IMR-90 (cell line): Measurements from ENCODE around the gene GABRB1. TPM values are rescaled to one million over a fixed set of nuclear protein-coding genes. Genes with fewer than 3 reads are reported as not detected.

Experiments
- ATAC-seq: fragments of 200-7000 bp; cut with Tn5 transposase; 2 replicates; pipeline ENCODE4 v1.9.1; 2020; ENCODE audit warnings: low read depth, mild to moderate bottlenecking, moderate library complexity
- BruUV-seq: library from RNA; stranded (reverse); fragments of 400-500 nt; replicated peaks from 2 replicates; lab custom pipeline; 2021; lab: Mats Ljungman, UMichigan
- CTCF ChIA-PET: fragments of 300-600 bp; formaldehyde crosslinking; extraction: SDS; loops from one replicate; lab custom pipeline; 2021; ENCODE audit warnings: antibody characterized with exemption; lab: Yijun Ruan, JAX
- POLR2A ChIA-PET: fragments of 300-600 bp; sonication (Branson Sonifier 250); formaldehyde crosslinking; loops from one replicate; lab custom pipeline; 2022; ENCODE audit warnings: antibody characterized with exemption; ENCODE audit not compliant: unreplicated experiment; lab: Charles Lee
- DNase-seq: peaks from one replicate; pipeline ENCODE4 v3.0.0; 2013
- H2AFZ ChIP-seq: replicated peaks from 2 replicates; pipeline ENCODE3; 2013; ENCODE audit warnings: low read length, mild to moderate bottlenecking; ENCODE audit not compliant: poor library complexity
- H2AK5ac ChIP-seq: 2 replicates; pipeline ENCODE4 v1.6.1; 2013; ENCODE audit warnings: low read depth, low read length, inconsistent platforms
- H2AK9ac ChIP-seq: replicated peaks from 2 replicates; pipeline ENCODE3; 2013; ENCODE audit warnings: mild to moderate bottlenecking, low read depth, low read length, moderate library complexity; ENCODE audit not compliant: poor library complexity
- H2BK120ac ChIP-seq: 2 replicates; pipeline ENCODE4 v1.6.1; 2013; ENCODE audit warnings: low read depth, low read length, inconsistent platforms
- H2BK15ac ChIP-seq: 3 replicates; pipeline ENCODE4 v1.6.1; 2013; ENCODE audit warnings: low read depth, low read length, inconsistent platforms
- H2BK20ac ChIP-seq: 2 replicates; pipeline ENCODE4 v1.6.1; 2013; ENCODE audit warnings: low read depth, mild to moderate bottlenecking, inconsistent platforms, low read length, moderate library complexity
- H2BK5ac ChIP-seq: 2 replicates; pipeline ENCODE4 v1.6.1; 2013; ENCODE audit warnings: mild to moderate bottlenecking, low read depth, low read length, inconsistent platforms; ENCODE audit not compliant: poor library complexity, severe bottlenecking
- H3K14ac ChIP-seq: replicated peaks from 2 replicates; pipeline ENCODE4 v1.6.1; 2013; ENCODE audit warnings: low read depth, low read length, inconsistent platforms
- H3K18ac ChIP-seq: 2 replicates; pipeline ENCODE4 v1.6.1; 2013; ENCODE audit warnings: low read depth, low read length, control low read depth
- H3K23ac ChIP-seq: 2 replicates; pipeline ENCODE4 v1.6.1; 2013; ENCODE audit warnings: low read depth, low read length, inconsistent platforms
- H3K27ac ChIP-seq: 2 replicates; pipeline ENCODE4 v1.5.1; 2013; ENCODE audit warnings: mild to moderate bottlenecking, control low read depth, low read length; ENCODE audit not compliant: insufficient read depth
- H3K27me3 ChIP-seq: 2 replicates; pipeline ENCODE4 v1.6.1; 2013; ENCODE audit warnings: low read length; ENCODE audit not compliant: control insufficient read depth, insufficient read depth
- H3K36me3 ChIP-seq: 2 replicates; pipeline ENCODE4 v1.6.1; 2013; ENCODE audit warnings: low read length, mixed read lengths; ENCODE audit not compliant: control insufficient read depth, insufficient read depth
- H3K4ac ChIP-seq: 2 replicates; pipeline ENCODE4 v1.6.1; 2013; ENCODE audit warnings: low read depth, low read length, inconsistent platforms
- H3K4me1 ChIP-seq: 2 replicates; pipeline ENCODE4 v1.6.1; 2013; ENCODE audit warnings: low read length, mixed read lengths; ENCODE audit not compliant: control insufficient read depth, insufficient read depth
- H3K4me2 ChIP-seq: 2 replicates; pipeline ENCODE4 v1.6.1; 2013; ENCODE audit warnings: low read depth, mild to moderate bottlenecking, control low read depth, low read length, moderate library complexity
- H3K4me3 ChIP-seq: 2 replicates; pipeline ENCODE4 v1.5.1; 2013; ENCODE audit warnings: low read depth, mild to moderate bottlenecking, control low read depth, low read length, moderate library complexity; ENCODE audit not compliant: insufficient read depth
- H3K56ac ChIP-seq: 2 replicates; pipeline ENCODE4 v1.6.1; 2013; ENCODE audit warnings: low read length, inconsistent platforms; ENCODE audit not compliant: insufficient read depth; ENCODE audit errors: extremely low read depth
- H3K79me1 ChIP-seq, 2 experiments: 2 replicates each; pipeline ENCODE4 v1.6.1; 2013; ENCODE audit warnings: low read length in 2 of 2, inconsistent platforms in 1 of 2, low read depth in 1 of 2
- H3K9ac ChIP-seq: 2 replicates; pipeline ENCODE4 v1.6.1; 2013; ENCODE audit warnings: low read depth, low read length, control low read depth
- H3K9me1 ChIP-seq: 2 replicates; pipeline ENCODE4 v1.6.1; 2013; ENCODE audit warnings: low read length, inconsistent platforms; ENCODE audit not compliant: insufficient read depth
- H3K9me3 ChIP-seq: 2 replicates; pipeline ENCODE4 v1.6.1; 2013; ENCODE audit warnings: low read length; ENCODE audit not compliant: control insufficient read depth, insufficient read depth
- H4K20me1 ChIP-seq: 2 replicates; pipeline ENCODE4 v1.6.1; 2013; ENCODE audit warnings: low read length, inconsistent platforms; ENCODE audit not compliant: insufficient read depth
- H4K5ac ChIP-seq: 2 replicates; pipeline ENCODE4 v1.6.1; 2013; ENCODE audit warnings: mild to moderate bottlenecking, low read depth, low read length, control low read depth
- H4K8ac ChIP-seq, 2 experiments: 2 replicates each; pipeline ENCODE4 v1.6.1; 2013; ENCODE audit warnings: low read depth in 2 of 2, low read length in 2 of 2, control low read depth in 1 of 2, inconsistent platforms in 1 of 2
- H4K91ac ChIP-seq: 2 replicates; pipeline ENCODE4 v1.6.1; 2013; ENCODE audit warnings: low read depth, low read length, inconsistent platforms; ENCODE audit not compliant: insufficient read depth
- BHLHE40 ChIP-seq: fragments of 150-350 bp; IDR thresholded peaks from 2 replicates; pipeline ENCODE4 v1.6.1; 2016; ENCODE audit warnings: mild to moderate bottlenecking, low read depth, low read length
- CEBPB ChIP-seq: IDR thresholded peaks from 2 replicates; pipeline ENCODE4 v1.6.1; 2012; ENCODE audit warnings: low read depth, low read length, improper control_type of control experiment
- CHD1 ChIP-seq: IDR thresholded peaks from 2 replicates; pipeline ENCODE4 v1.6.1; 2012; ENCODE audit warnings: low read depth, low read length, improper control_type of control experiment
- FOS ChIP-seq: fragments of 150-350 bp; IDR thresholded peaks from 2 replicates; pipeline ENCODE4 v1.6.1; 2016; ENCODE audit warnings: low read depth, low read length
- MAFK ChIP-seq: IDR thresholded peaks from 2 replicates; pipeline ENCODE4 v1.6.1; 2012; ENCODE audit warnings: low read depth, low read length, improper control_type of control experiment
- MAZ ChIP-seq: IDR thresholded peaks from 2 replicates; pipeline ENCODE4 v1.6.1; 2012; ENCODE audit warnings: low read depth, mild to moderate bottlenecking, low read length, improper control_type of control experiment, moderate library complexity, borderline replicate concordance
- MXI1 ChIP-seq: IDR thresholded peaks from 2 replicates; pipeline ENCODE4 v1.6.1; 2012; ENCODE audit warnings: low read depth, mild to moderate bottlenecking, low read length, moderate library complexity, borderline replicate concordance
- NFE2L2 ChIP-seq: fragments of 150-350 bp; IDR thresholded peaks from 2 replicates; pipeline ENCODE4 v1.6.1; 2016; ENCODE audit warnings: low read depth, mild to moderate bottlenecking, low read length
- POLR2A ChIP-seq: IDR thresholded peaks from 2 replicates; pipeline ENCODE4 v1.6.1; 2012; ENCODE audit warnings: mild to moderate bottlenecking, low read depth, low read length
- RAD21 ChIP-seq: IDR thresholded peaks from 2 replicates; pipeline ENCODE4 v1.6.1; 2012; ENCODE audit warnings: low read length, improper control_type of control experiment
- RCOR1 ChIP-seq: IDR thresholded peaks from 2 replicates; pipeline ENCODE4 v1.6.1; 2012; ENCODE audit warnings: mild to moderate bottlenecking, low read length, improper control_type of control experiment; ENCODE audit not compliant: insufficient replicate concordance
- RFX5 ChIP-seq: IDR thresholded peaks from 2 replicates; pipeline ENCODE4 v1.8.0; 2012; ENCODE audit warnings: low read depth, mild to moderate bottlenecking, low read length, moderate library complexity
- SMC3 ChIP-seq: fragments of 150-350 bp; IDR thresholded peaks from 2 replicates; pipeline ENCODE4 v1.6.1; 2016; ENCODE audit warnings: low read depth, mild to moderate bottlenecking, antibody characterized with exemption, low read length, moderate library complexity
- WGBS, 2 experiments: methylation state at CpG; one replicate each; pipeline versions ENCODE4 v1.1.5 to v1.1.7; 2013; ENCODE audit warnings: missing lambda C conversion rate in 2 of 2; ENCODE audit not compliant: insufficient read length in 1 of 2; ENCODE audit errors: extremely low coverage in 2 of 2; 5-methylcytosine and 5-hydroxymethylcytosine counted together
- dilution Hi-C: fragments of 300-500 bp; cut with HindIII; formaldehyde crosslinking; loops from one replicate; pipeline ENCODE4 v1.14.3; 2018; ENCODE audit warnings: low sequenced_read_pairs; ENCODE audit not compliant: unreplicated experiment
- in situ Hi-C: fragments of 300-500 bp; cut with MboI; formaldehyde crosslinking; loops from 3 replicates; pipeline ENCODE4 v1.14.3; 2019; ENCODE audit warnings: low sequenced_read_pairs, inconsistent platforms, mixed read lengths
- intact Hi-C: fragments of 100-400 bp; cut with micrococcal nuclease; formaldehyde crosslinking; loops from 2 replicates; pipeline ENCODE4 v1.10.0; 2022
- polyA plus RNA-seq, 3 experiments: library from polyadenylated mRNA; depleted of rRNA; stranded (reverse); fragments of >200 nt; gene quantifications; 2 replicates each; pipeline ENCODE4 v1.2.3, GENCODE V29; 2012; ENCODE audit warnings: low replicate concordance in 1 of 3
- total RNA-seq: library from RNA; depleted of rRNA; stranded (reverse); fragments of >200 nt; gene quantifications from 2 replicates; pipeline ENCODE4 v1.2.3, GENCODE V29; 2012
- TF ChIP-seq, protein P1 (sequence below): fragments of 150-350 bp; IDR thresholded peaks from 2 replicates; pipeline ENCODE4 v1.6.1; 2017; ENCODE audit warnings: mild to moderate bottlenecking, antibody characterized with exemption, low read length, low read depth
- TF ChIP-seq, protein P2 (sequence below): conservative IDR thresholded peaks from 2 replicates; pipeline ENCODE4 v1.5.1; 2012; ENCODE audit warnings: mild to moderate bottlenecking, low read depth, low read length, improper control_type of control experiment
- TF ChIP-seq, protein P3 (sequence below): fragments of 150-350 bp; IDR thresholded peaks from 2 replicates; pipeline ENCODE4 v1.6.1; 2016; ENCODE audit warnings: low read depth, mild to moderate bottlenecking, low read length, moderate library complexity, borderline replicate concordance

GABRB1 gene
- total and polyA plus RNA-seq, 2 of the 4 experiments (the other 2 are of a cell fraction) = 4.7 to 16.1 TPM

DNA sequence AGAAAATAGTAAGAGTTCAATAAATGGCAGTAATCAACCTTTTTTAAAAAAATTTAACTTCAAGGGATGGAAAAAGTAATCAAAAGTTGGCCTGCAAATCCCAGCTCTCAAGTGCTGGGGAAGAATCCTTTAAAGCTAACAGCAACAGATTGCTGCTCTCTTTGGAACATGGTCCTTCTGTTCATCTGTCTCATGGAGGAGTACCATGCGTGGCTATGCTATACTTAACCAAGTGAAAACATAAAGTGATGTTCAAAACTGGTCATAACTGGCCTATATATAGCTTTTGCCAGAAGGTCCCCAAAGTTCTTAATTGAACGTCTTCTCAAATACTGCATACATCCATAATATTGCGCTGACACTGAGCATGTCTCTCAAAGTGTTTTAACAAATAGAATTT lies 154.4 kb downstream of the GABRB1 start:
- Histone ChIP-seq H2AK9ac (no peak overlapping the region), H4K8ac (no peak overlapping the region), H3K27ac (no peak overlapping the region), H3K23ac (no peak overlapping the region), H2AK5ac (no peak overlapping the region), H4K91ac (no peak overlapping the region), H4K5ac (no peak overlapping the region), H3K27me3 (no peaks in the 10 kb centered on the region), H4K20me1 (no peaks in the 10 kb centered on the region), H3K56ac (no peak overlapping the region), H3K9me3 (no peaks in the 10 kb centered on the region), H3K4me3 (no peak overlapping the region), H3K36me3 (no peaks in the 10 kb centered on the region), H2AFZ (no peak overlapping the region), H3K4ac (no peak overlapping the region), H3K79me1 (no peaks in the 10 kb centered on the region), H2BK5ac (no peak overlapping the region), H3K4me2 (no peak overlapping the region), H3K9me1 (no peaks in the 10 kb centered on the region), H3K9ac (no peak overlapping the region), H3K14ac (no peak overlapping the region), H3K4me1 (no peaks in the 10 kb centered on the region), H2BK15ac (no peak overlapping the region), H2BK120ac (no peak overlapping the region), H2BK20ac (no peak overlapping the region), H3K18ac (no peak overlapping the region)
- ATAC-seq (no peak), DNase-seq (no peak)
- 86% methylated on average over 1 of the region's 3 CpGs; no CpG with 5 or more reads in 1 of the 2 experiments for WGBS, 2 experiments
- intact Hi-C loops (no loop called here), dilution Hi-C loops (no loop called here), in situ Hi-C loops (no loop called here)
- TF ChIP-seq, protein P1, sequence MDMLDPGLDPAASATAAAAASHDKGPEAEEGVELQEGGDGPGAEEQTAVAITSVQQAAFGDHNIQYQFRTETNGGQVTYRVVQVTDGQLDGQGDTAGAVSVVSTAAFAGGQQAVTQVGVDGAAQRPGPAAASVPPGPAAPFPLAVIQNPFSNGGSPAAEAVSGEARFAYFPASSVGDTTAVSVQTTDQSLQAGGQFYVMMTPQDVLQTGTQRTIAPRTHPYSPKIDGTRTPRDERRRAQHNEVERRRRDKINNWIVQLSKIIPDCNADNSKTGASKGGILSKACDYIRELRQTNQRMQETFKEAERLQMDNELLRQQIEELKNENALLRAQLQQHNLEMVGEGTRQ = no peak
- no peak for TF ChIP-seq MAZ
- TF ChIP-seq, protein P2, sequence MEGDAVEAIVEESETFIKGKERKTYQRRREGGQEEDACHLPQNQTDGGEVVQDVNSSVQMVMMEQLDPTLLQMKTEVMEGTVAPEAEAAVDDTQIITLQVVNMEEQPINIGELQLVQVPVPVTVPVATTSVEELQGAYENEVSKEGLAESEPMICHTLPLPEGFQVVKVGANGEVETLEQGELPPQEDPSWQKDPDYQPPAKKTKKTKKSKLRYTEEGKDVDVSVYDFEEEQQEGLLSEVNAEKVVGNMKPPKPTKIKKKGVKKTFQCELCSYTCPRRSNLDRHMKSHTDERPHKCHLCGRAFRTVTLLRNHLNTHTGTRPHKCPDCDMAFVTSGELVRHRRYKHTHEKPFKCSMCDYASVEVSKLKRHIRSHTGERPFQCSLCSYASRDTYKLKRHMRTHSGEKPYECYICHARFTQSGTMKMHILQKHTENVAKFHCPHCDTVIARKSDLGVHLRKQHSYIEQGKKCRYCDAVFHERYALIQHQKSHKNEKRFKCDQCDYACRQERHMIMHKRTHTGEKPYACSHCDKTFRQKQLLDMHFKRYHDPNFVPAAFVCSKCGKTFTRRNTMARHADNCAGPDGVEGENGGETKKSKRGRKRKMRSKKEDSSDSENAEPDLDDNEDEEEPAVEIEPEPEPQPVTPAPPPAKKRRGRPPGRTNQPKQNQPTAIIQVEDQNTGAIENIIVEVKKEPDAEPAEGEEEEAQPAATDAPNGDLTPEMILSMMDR = no peak
- TF ChIP-seq, protein P3, sequence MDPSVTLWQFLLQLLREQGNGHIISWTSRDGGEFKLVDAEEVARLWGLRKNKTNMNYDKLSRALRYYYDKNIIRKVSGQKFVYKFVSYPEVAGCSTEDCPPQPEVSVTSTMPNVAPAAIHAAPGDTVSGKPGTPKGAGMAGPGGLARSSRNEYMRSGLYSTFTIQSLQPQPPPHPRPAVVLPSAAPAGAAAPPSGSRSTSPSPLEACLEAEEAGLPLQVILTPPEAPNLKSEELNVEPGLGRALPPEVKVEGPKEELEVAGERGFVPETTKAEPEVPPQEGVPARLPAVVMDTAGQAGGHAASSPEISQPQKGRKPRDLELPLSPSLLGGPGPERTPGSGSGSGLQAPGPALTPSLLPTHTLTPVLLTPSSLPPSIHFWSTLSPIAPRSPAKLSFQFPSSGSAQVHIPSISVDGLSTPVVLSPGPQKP = no peak
- no peak for TF ChIP-seq CHD1
- no peak for TF ChIP-seq SMC3
- no peak for TF ChIP-seq CEBPB
- TF ChIP-seq MXI1 = no peak
- no peak for TF ChIP-seq POLR2A
- no peak for TF ChIP-seq MAFK
- no peak for TF ChIP-seq RFX5
- no peak for TF ChIP-seq RCOR1
- no peak for TF ChIP-seq NFE2L2
- TF ChIP-seq RAD21 = no peak
- no peak for TF ChIP-seq FOS
- TF ChIP-seq BHLHE40 = no peak
- POLR2A ChIA-PET = no interaction called here
- CTCF ChIA-PET = no interaction called here
- no TSS peak for BruUV-seq
